Upper lobe of left lung (tissue), 4 donors: ENCODE results near the gene CPLX1.

Experiments
- EP300 ChIP-seq, 4 donors: sonication (generic); formaldehyde crosslinking; IDR thresholded peaks; one replicate each; pipeline ENCODE4 v1.5.1; 2017; ENCODE audit warnings: antibody characterized with exemption in 4 of 4, control low read depth in 2 of 4
- POLR2A ChIP-seq, 4 donors: fragments of 450-650 bp; IDR thresholded peaks; one replicate each; pipeline ENCODE4 v1.5.1; 2016 to 2017; ENCODE audit warnings: antibody characterized with exemption in 4 of 4, mild to moderate bottlenecking in 2 of 4
- POLR2AphosphoS5 ChIP-seq, 2 donors: sonication (generic); formaldehyde crosslinking; IDR thresholded peaks; one replicate each; pipeline ENCODE4 v1.5.1; 2017; ENCODE audit warnings: antibody characterized with exemption in 2 of 2
- TF ChIP-seq, protein P1 (sequence below), 6 experiments: fragments of 450-650 bp in 4 of 6; fragments of 200-600 bp in 2 of 6; sonication (generic) in 2 of 6; IDR thresholded peaks; one replicate each; pipeline ENCODE4 v1.5.1; 2016 to 2019; ENCODE audit warnings: antibody characterized with exemption in 6 of 6

DNA sequence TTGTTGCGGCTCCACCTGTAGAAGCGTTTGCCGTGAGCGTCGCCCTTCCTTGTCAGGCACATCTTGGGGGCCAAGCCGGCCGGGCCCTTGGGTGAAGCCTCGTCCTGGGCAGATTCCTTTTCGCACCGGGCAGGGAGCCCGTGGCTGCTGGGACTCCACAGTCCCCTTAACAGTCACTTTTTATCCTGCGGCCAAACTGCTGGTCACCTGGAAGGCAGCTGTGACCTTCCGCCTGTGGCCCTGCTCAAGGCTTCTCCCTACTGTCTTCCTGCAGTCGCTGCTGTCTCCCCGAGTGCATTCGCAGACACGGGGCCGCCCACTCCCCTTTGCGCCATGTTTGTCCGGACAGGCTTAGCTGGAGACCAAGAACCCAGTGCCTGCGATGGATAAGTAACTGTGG lies 65.3 kb downstream of the CPLX1 start:
- TF ChIP-seq, protein P1, sequence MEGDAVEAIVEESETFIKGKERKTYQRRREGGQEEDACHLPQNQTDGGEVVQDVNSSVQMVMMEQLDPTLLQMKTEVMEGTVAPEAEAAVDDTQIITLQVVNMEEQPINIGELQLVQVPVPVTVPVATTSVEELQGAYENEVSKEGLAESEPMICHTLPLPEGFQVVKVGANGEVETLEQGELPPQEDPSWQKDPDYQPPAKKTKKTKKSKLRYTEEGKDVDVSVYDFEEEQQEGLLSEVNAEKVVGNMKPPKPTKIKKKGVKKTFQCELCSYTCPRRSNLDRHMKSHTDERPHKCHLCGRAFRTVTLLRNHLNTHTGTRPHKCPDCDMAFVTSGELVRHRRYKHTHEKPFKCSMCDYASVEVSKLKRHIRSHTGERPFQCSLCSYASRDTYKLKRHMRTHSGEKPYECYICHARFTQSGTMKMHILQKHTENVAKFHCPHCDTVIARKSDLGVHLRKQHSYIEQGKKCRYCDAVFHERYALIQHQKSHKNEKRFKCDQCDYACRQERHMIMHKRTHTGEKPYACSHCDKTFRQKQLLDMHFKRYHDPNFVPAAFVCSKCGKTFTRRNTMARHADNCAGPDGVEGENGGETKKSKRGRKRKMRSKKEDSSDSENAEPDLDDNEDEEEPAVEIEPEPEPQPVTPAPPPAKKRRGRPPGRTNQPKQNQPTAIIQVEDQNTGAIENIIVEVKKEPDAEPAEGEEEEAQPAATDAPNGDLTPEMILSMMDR (IDR thresholded peaks at IDR 0.05), result no peak
- TF ChIP-seq POLR2A (IDR thresholded peaks at IDR 0.05) (no peak), EP300 (IDR thresholded peaks at IDR 0.05) (no peak), POLR2AphosphoS5 (IDR thresholded peaks at IDR 0.05) (no peak)
